Neuron (in vitro differentiated cells): ENCODE measurements around the gene APLF.
"Not testable (repeated sequence)": the region's sequence is repeated elsewhere in the genome, so short reads cannot be mapped to it uniquely, and the experiment has no call there.

Experiments used
- H2AFZ ChIP-seq: one replicate; pipeline ENCODE4 v1.6.1; 2013; ENCODE audit warnings: low read depth, mild to moderate bottlenecking, inconsistent platforms, low read length, moderate library complexity
- H3K27me3 ChIP-seq: one replicate; pipeline ENCODE4 v1.6.1; 2013; ENCODE audit warnings: low read length; ENCODE audit not compliant: insufficient read depth
- H3K36me3 ChIP-seq: one replicate; pipeline ENCODE4 v1.6.1; 2013; ENCODE audit warnings: low read length; ENCODE audit not compliant: insufficient read depth
- H3K4me1 ChIP-seq: one replicate; pipeline ENCODE4 v1.6.1; 2013; ENCODE audit warnings: low read length; ENCODE audit not compliant: insufficient read depth
- H3K4me3 ChIP-seq: 2 replicates; pipeline ENCODE4 v1.5.1; 2013; ENCODE audit warnings: mild to moderate bottlenecking, low read length, moderate library complexity
- H3K9me3 ChIP-seq: one replicate; pipeline ENCODE4 v1.6.1; 2013; ENCODE audit warnings: low read length

APLF gene

GRCh38 chr2:68565858-68566257, 98.5 kb downstream of the APLF start:
- Histone ChIP-seq H3K9me3 (no peaks in the 10 kb centered on the region), H2AFZ (no peak overlapping the region), H3K4me3 (no peak overlapping the region), H3K36me3 (no peaks in the 10 kb centered on the region), H3K4me1 (no peaks in the 10 kb centered on the region), H3K27me3 (no peaks in the 10 kb centered on the region)

GRCh38 chr2:68566362-68566761, 99.0 kb downstream of the APLF start:
- Histone ChIP-seq H3K27me3 (no peaks in the 10 kb centered on the region), H3K4me1 (no peaks in the 10 kb centered on the region), H3K4me3 (no peak overlapping the region), H3K9me3 (no peaks in the 10 kb centered on the region), H2AFZ (no peak overlapping the region), H3K36me3 (no peaks in the 10 kb centered on the region)

GRCh38 chr2:68568116-68568515, 100.7 kb downstream of the APLF start:
- Histone ChIP-seq H3K4me1 (no peaks in the 10 kb centered on the region), H3K9me3 (no peaks in the 10 kb centered on the region), H2AFZ (no peak overlapping the region), H3K4me3 (no peak overlapping the region), H3K36me3 (no peaks in the 10 kb centered on the region), H3K27me3 (no peaks in the 10 kb centered on the region)

- H3K27me3 ChIP-seq: no peaks in the 10 kb centered on the region
- no peaks in the 10 kb centered on the region for H3K4me1 ChIP-seq
- H3K4me3 ChIP-seq: no peak overlapping the region
- no peaks in the 10 kb centered on the region for H3K36me3 ChIP-seq
- H2AFZ ChIP-seq: no peak overlapping the region
- H3K9me3 ChIP-seq: no peaks in the 10 kb centered on the region
Observed at GRCh38 chr2:68569604-68570003, 102.2 kb downstream of the APLF start.

GRCh38 chr2:68570434-68570833, 103.0 kb downstream of the APLF start:
- not testable (repeated sequence) for H2AFZ ChIP-seq, H3K4me1 ChIP-seq, H3K36me3 ChIP-seq, H3K27me3 ChIP-seq, H3K9me3 ChIP-seq, H3K4me3 ChIP-seq

GRCh38 chr2:68574202-68574791, 106.9 kb downstream of the APLF start:
- Histone ChIP-seq H3K27me3 (no peaks in the 10 kb centered on the region), H3K9me3 (no peaks in the 10 kb centered on the region), H3K4me1 (no peaks in the 10 kb centered on the region), H3K4me3 (no peak overlapping the region), H3K36me3 (no peaks in the 10 kb centered on the region), H2AFZ (no peak overlapping the region)

GRCh38 chr2:68577183-68577582, 109.8 kb downstream of the APLF start:
- H3K36me3 ChIP-seq: no peaks in the 10 kb centered on the region
- H3K4me1 ChIP-seq: no peaks in the 10 kb centered on the region
- no peaks in the 10 kb centered on the region for H3K9me3 ChIP-seq
- no peak overlapping the region for H2AFZ ChIP-seq
- H3K4me3 ChIP-seq: no peak overlapping the region
- no peaks in the 10 kb centered on the region for H3K27me3 ChIP-seq

GRCh38 chr2:68579689-68580088, 112.3 kb downstream of the APLF start:
- Histone ChIP-seq H2AFZ (no peak overlapping the region), H3K4me3 (no peak overlapping the region), H3K9me3 (no peaks in the 10 kb centered on the region), H3K4me1 (no peaks in the 10 kb centered on the region), H3K27me3 (no peaks in the 10 kb centered on the region), H3K36me3 (no peaks in the 10 kb centered on the region)

- no peaks in the 10 kb centered on the region for H3K27me3 ChIP-seq
- H3K36me3 ChIP-seq: no peaks in the 10 kb centered on the region
- H3K4me1 ChIP-seq: no peaks in the 10 kb centered on the region
- no peak overlapping the region for H2AFZ ChIP-seq
- no peak overlapping the region for H3K4me3 ChIP-seq
- no peaks in the 10 kb centered on the region for H3K9me3 ChIP-seq
Observed at GRCh38 chr2:68588589-68588988, 121.2 kb downstream of the APLF start.

- Histone ChIP-seq H3K9me3 (no peaks in the 10 kb centered on the region), H3K36me3 (no peaks in the 10 kb centered on the region), H3K4me3 (no peak overlapping the region), H2AFZ (no peak overlapping the region), H3K4me1 (no peaks in the 10 kb centered on the region), H3K27me3 (no peaks in the 10 kb centered on the region)
Observed at GRCh38 chr2:68589963-68590362, 122.6 kb downstream of the APLF start.

GRCh38 chr2:68590702-68591101, 123.3 kb downstream of the APLF start:
- Histone ChIP-seq H2AFZ (no peak overlapping the region), H3K36me3 (no peaks in the 10 kb centered on the region), H3K9me3 (no peaks in the 10 kb centered on the region), H3K27me3 (no peaks in the 10 kb centered on the region), H3K4me1 (no peaks in the 10 kb centered on the region), H3K4me3 (no peak overlapping the region)

- no peaks in the 10 kb centered on the region for H3K9me3 ChIP-seq
- H3K4me3 ChIP-seq: no peak overlapping the region
- no peaks in the 10 kb centered on the region for H3K4me1 ChIP-seq
- H3K27me3 ChIP-seq: no peaks in the 10 kb centered on the region
- H2AFZ ChIP-seq: no peak overlapping the region
- H3K36me3 ChIP-seq: no peaks in the 10 kb centered on the region
Observed at GRCh38 chr2:68591225-68591624, 123.8 kb downstream of the APLF start.

GRCh38 chr2:68594041-68594440, 126.7 kb downstream of the APLF start:
- Histone ChIP-seq H2AFZ (no peak overlapping the region), H3K9me3 (no peaks in the 10 kb centered on the region), H3K4me3 (no peak overlapping the region), H3K4me1 (no peaks in the 10 kb centered on the region), H3K27me3 (no peaks in the 10 kb centered on the region), H3K36me3 (no peaks in the 10 kb centered on the region)

- no peaks in the 10 kb centered on the region for H3K27me3 ChIP-seq
- H3K36me3 ChIP-seq: no peaks in the 10 kb centered on the region
- no peaks in the 10 kb centered on the region for H3K4me1 ChIP-seq
- no peaks in the 10 kb centered on the region for H3K9me3 ChIP-seq
- H2AFZ ChIP-seq: no peak overlapping the region
- no peak overlapping the region for H3K4me3 ChIP-seq
Observed at GRCh38 chr2:68594674-68595492, 127.5 kb downstream of the APLF start.
